PC-9 (cell line): ENCODE measurements around the gene FOSB.

Experiments
- CTCF ChIP-seq: fragments of 200-600 bp; sonication (generic); conservative IDR thresholded peaks from 2 replicates; pipeline ENCODE4 v1.6.1; 2017; ENCODE audit warnings: mixed run types, antibody characterized with exemption, mild to moderate bottlenecking, moderate library complexity
- EZH2 ChIP-seq: fragments of 200-600 bp; sonication (generic); IDR thresholded peaks from 2 replicates; pipeline ENCODE4 v1.8.0; 2017; ENCODE audit warnings: antibody characterized with exemption, low read depth

DNA sequence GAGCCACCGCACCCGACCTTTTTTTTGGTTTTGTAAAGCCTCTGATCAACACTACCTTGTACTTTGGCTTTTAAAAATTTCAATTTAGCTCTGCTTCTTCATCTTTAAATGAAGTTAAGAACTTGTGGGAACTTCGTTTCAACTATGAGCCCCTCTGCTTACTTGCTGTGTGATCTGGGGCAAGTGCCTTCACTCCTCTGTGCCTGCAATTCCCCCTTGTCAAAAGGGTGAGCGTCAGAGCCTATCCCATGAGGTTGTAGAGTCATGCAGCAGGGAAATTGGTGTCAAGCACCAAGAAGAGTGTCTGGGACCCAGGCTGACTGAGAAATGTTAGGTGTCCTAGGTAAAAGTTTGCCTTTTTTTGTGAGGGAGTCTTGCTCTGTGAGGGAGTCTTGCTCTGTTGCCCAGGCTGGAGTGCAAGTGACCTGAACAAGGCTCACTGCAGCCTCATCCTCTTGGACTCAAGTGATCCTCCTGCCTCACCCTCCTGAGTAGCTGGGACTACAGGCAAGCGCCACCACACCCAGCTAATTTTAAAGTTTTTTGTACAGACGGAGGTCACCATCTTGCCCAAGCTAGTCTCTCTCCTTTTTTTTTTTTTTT is 45.2 kb downstream of the FOSB start:
- TF ChIP-seq CTCF, result no peak
- no peak for TF ChIP-seq EZH2
